Transverse colon (tissue), 4 donors: ENCODE measurements around the gene ACSL4. TPM values are rescaled to one million over a fixed set of nuclear protein-coding genes. Genes with fewer than 3 reads are reported as not detected.

Source experiments
- DNase-seq: peaks from one replicate; pipeline ENCODE4 v3.0.0-alpha.2; 2019
- H3K27ac ChIP-seq, 4 donors: fragments of 200-600 bp; sonication (generic); 2 replicates each; pipeline ENCODE4 v1.5.1; 2016 to 2018; ENCODE audit warnings: inconsistent platforms in 4 of 4
- H3K27me3 ChIP-seq: fragments of 200-600 bp; sonication (generic); 2 replicates; pipeline ENCODE4 v1.5.1; 2017; ENCODE audit warnings: inconsistent platforms
- H3K36me3 ChIP-seq, 4 donors: fragments of 200-600 bp; sonication (generic); 2 replicates each; pipeline ENCODE4 v1.5.1; 2017 to 2019; ENCODE audit warnings: inconsistent platforms in 4 of 4
- H3K4me1 ChIP-seq, 4 donors: fragments of 200-600 bp; sonication (generic); 2 replicates each; pipeline ENCODE4 v1.5.1; 2017 to 2020; ENCODE audit warnings: inconsistent platforms in 4 of 4
- H3K4me3 ChIP-seq, 4 donors: fragments of 200-600 bp; sonication (generic); 1 replicate in 1 of 4; 2 replicates in 3 of 4; pipeline versions ENCODE4 v1.5.1 to v1.6.1; 2017 to 2019; ENCODE audit warnings: inconsistent platforms in 4 of 4
- H3K9me3 ChIP-seq, 2 donors: fragments of 200-600 bp; sonication (generic); 2 replicates each; pipeline ENCODE4 v1.5.1; 2017 to 2019; ENCODE audit warnings: inconsistent platforms in 2 of 2
- CTCF ChIP-seq, 5 experiments: fragments of 200-600 bp in 3 of 5; fragments of 450-650 bp in 2 of 5; sonication (generic) in 3 of 5; IDR thresholded peaks; 1 replicate in 2 of 5; 2 replicates in 3 of 5; pipeline ENCODE4 v1.5.1; 2016 to 2017; ENCODE audit warnings: antibody characterized with exemption in 5 of 5, inconsistent platforms in 3 of 5, mild to moderate bottlenecking in 2 of 5, moderate library complexity in 1 of 5
- EP300 ChIP-seq: sonication (generic); formaldehyde crosslinking; IDR thresholded peaks from one replicate; pipeline ENCODE4 v1.6.1; 2017; ENCODE audit warnings: antibody characterized with exemption, low read depth
- POLR2A ChIP-seq: fragments of 450-650 bp; IDR thresholded peaks from one replicate; pipeline ENCODE4 v1.6.1; 2016; ENCODE audit warnings: antibody characterized with exemption, mild to moderate bottlenecking, moderate library complexity
- POLR2AphosphoS5 ChIP-seq, 3 donors: sonication (generic); formaldehyde crosslinking; IDR thresholded peaks; one replicate each; pipeline ENCODE4 v1.6.1; 2016; ENCODE audit warnings: antibody characterized with exemption in 3 of 3
- WGBS, 2 donors: methylation state at CpG; one replicate each; pipeline ENCODE4 v1.1.5; 2018; ENCODE audit warnings: low coverage in 1 of 2; 5-methylcytosine and 5-hydroxymethylcytosine counted together
- in situ Hi-C, 4 donors: fragments of 200-750 bp; cut with MboI; loops; one replicate each; pipeline versions ENCODE4 v1.15.0 to v1.15.1; 2017; ENCODE audit warnings: low sequenced_read_pairs in 3 of 4, low pct_ligation_motif_present in 1 of 4, low pct_unique_long_range_greater_than_20kb in 1 of 4
- intact Hi-C: fragments of 100-400 bp; cut with DNase I; formaldehyde crosslinking; loops from one replicate; pipeline ENCODE4 v1.15.1; 2023; ENCODE audit warnings: low total_unique reads
- total RNA-seq, 4 donors: library from RNA; depleted of rRNA; stranded (reverse); fragments of >200 nt; gene quantifications; one replicate each; pipeline ENCODE4 v1.1.0, GENCODE V29; 2016

The ACSL4 gene
- total RNA-seq, 4 donors from 2014 or later: 8.2 to 20.8 (median 9.6) TPM

GRCh38 chrX:109704563-109704962 is 28.5 kb downstream of the ACSL4 start:
- TF ChIP-seq POLR2A (no peak), EP300 (no peak), POLR2AphosphoS5 (IDR thresholded peaks at IDR 0.05) (no peak), CTCF (IDR thresholded peaks at IDR 0.05) (no peak)
- in situ Hi-C loops: loop anchor here in 3 of 4 donors (25.0 kb wide), 1 partner anchor 158 kb away; no protein-coding TSS in a partner anchor

GRCh38 chrX:109697855-109698254 is 35.2 kb downstream of the ACSL4 start:
- Histone ChIP-seq H3K9me3 (no peaks in the 10 kb centered on the region), H3K27ac (no peak overlapping the region), H3K27me3 (no peaks in the 10 kb centered on the region), H3K4me1 (no peaks in the 10 kb centered on the region), H3K36me3 (no peaks in the 10 kb centered on the region), H3K4me3 (no peak overlapping the region)
- TF ChIP-seq POLR2AphosphoS5 (IDR thresholded peaks at IDR 0.05) (no peak), POLR2A (no peak), CTCF (IDR thresholded peaks at IDR 0.05) (no peak), EP300 (no peak)
- in situ Hi-C loops: no loop called here
- no peak for DNase-seq
- 65 to 100% methylated on average over 1 to 2 of the region's 2 CpGs for WGBS, 2 donors
- intact Hi-C loops: no loop called here

More at GRCh38 chrX:109704563-109704962, 28.5 kb downstream of the ACSL4 start:
- DNase-seq: no peak
- no peaks in the 10 kb centered on the region for H3K36me3 ChIP-seq
- intact Hi-C loops: no loop called here
- no peaks in the 10 kb centered on the region for H3K27me3 ChIP-seq
- no peaks in the 10 kb centered on the region for H3K4me1 ChIP-seq
- no peak overlapping the region for H3K4me3 ChIP-seq
- no peaks in the 10 kb centered on the region for H3K9me3 ChIP-seq
- no peak overlapping the region for H3K27ac ChIP-seq

- no peak overlapping the region for H3K27ac ChIP-seq
- intact Hi-C loops: no loop called here
- no peaks in the 10 kb centered on the region for H3K9me3 ChIP-seq
- TF ChIP-seq EP300 (no peak), CTCF (IDR thresholded peaks at IDR 0.05) (no peak), POLR2A (no peak), POLR2AphosphoS5 (IDR thresholded peaks at IDR 0.05) (no peak)
- no peak overlapping the region for H3K4me3 ChIP-seq
- DNase-seq: no peak
- in situ Hi-C loops: no loop called here
- no peaks in the 10 kb centered on the region for H3K36me3 ChIP-seq
- WGBS, 2 donors: 53 to 84% methylated on average over 4 of the region's 4 CpGs
- no peaks in the 10 kb centered on the region for H3K27me3 ChIP-seq
- no peaks in the 10 kb centered on the region for H3K4me1 ChIP-seq
Measured at GRCh38 chrX:109696146-109696740, 36.8 kb downstream of the ACSL4 start.

GRCh38 chrX:109695637-109696036 is 37.4 kb downstream of the ACSL4 start:
- in situ Hi-C loops: no loop called here
- H3K9me3 ChIP-seq: no peaks in the 10 kb centered on the region
- WGBS, 2 donors: 75 to 97% methylated on average over 3 of the region's 3 CpGs
- H3K27ac ChIP-seq: no peak overlapping the region
- no peak for TF ChIP-seq CTCF (IDR thresholded peaks at IDR 0.05)
- no peak for TF ChIP-seq POLR2A
- no peak for TF ChIP-seq EP300
- TF ChIP-seq POLR2AphosphoS5 (IDR thresholded peaks at IDR 0.05): no peak
- no peaks in the 10 kb centered on the region for H3K36me3 ChIP-seq
- H3K4me1 ChIP-seq: no peaks in the 10 kb centered on the region
- no peak overlapping the region for H3K4me3 ChIP-seq
- H3K27me3 ChIP-seq: no peaks in the 10 kb centered on the region
- intact Hi-C loops: no loop called here
- no peak for DNase-seq
